Stomach (tissue), 4 donors: ENCODE data around the gene ZDHHC5.

ENCODE experiments used
- EP300 ChIP-seq: sonication (generic); formaldehyde crosslinking; IDR thresholded peaks from one replicate; pipeline ENCODE4 v1.6.1; 2017; ENCODE audit warnings: antibody characterized with exemption
- POLR2A ChIP-seq, 4 donors: fragments of 450-650 bp; IDR thresholded peaks; one replicate each; pipeline ENCODE4 v1.6.1; 2016; ENCODE audit warnings: antibody characterized with exemption in 4 of 4, control low read depth in 2 of 4, mild to moderate bottlenecking in 1 of 4, moderate library complexity in 1 of 4
- POLR2AphosphoS5 ChIP-seq, 3 donors: sonication (generic); formaldehyde crosslinking; IDR thresholded peaks; one replicate each; pipeline ENCODE4 v1.6.1; 2016; ENCODE audit warnings: antibody characterized with exemption in 3 of 3
- TF ChIP-seq, protein P1 (sequence below), 7 experiments: fragments of 450-650 bp in 4 of 7; fragments of 200-600 bp in 3 of 7; sonication (generic) in 3 of 7; IDR thresholded peaks; one replicate each; pipeline ENCODE4 v1.5.1; 2016 to 2019; ENCODE audit warnings: antibody characterized with exemption in 7 of 7, control low read depth in 2 of 7, mild to moderate bottlenecking in 1 of 7

DNA sequence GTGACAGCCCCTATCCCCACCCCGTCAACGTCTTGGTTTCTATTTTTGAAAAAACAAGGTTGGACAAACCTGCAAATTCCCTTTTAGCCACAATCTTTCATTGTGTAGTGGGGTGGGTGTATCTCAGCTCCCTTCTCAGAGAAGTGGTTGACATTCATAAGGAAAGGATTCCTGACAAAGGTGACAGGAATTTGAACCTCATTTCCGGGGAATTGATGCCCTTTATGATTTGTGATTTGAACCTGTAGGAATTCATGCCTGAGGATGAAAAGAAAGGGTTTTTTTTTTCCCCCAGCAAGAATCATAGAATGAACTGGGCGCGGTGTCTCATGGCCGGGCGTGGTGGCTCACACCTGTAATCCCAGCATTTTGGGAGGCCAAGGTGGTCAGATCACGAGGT lies 32.7 kb upstream of the ZDHHC5 start:
- TF ChIP-seq, protein P1, sequence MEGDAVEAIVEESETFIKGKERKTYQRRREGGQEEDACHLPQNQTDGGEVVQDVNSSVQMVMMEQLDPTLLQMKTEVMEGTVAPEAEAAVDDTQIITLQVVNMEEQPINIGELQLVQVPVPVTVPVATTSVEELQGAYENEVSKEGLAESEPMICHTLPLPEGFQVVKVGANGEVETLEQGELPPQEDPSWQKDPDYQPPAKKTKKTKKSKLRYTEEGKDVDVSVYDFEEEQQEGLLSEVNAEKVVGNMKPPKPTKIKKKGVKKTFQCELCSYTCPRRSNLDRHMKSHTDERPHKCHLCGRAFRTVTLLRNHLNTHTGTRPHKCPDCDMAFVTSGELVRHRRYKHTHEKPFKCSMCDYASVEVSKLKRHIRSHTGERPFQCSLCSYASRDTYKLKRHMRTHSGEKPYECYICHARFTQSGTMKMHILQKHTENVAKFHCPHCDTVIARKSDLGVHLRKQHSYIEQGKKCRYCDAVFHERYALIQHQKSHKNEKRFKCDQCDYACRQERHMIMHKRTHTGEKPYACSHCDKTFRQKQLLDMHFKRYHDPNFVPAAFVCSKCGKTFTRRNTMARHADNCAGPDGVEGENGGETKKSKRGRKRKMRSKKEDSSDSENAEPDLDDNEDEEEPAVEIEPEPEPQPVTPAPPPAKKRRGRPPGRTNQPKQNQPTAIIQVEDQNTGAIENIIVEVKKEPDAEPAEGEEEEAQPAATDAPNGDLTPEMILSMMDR (IDR thresholded peaks at IDR 0.05): no peak
- no peak for TF ChIP-seq POLR2A (IDR thresholded peaks at IDR 0.05)
- no peak for TF ChIP-seq EP300
- no peak for TF ChIP-seq POLR2AphosphoS5 (IDR thresholded peaks at IDR 0.05)
